Stimulated activated CD8-positive, alpha-beta memory T cell treated with anti-CD3 and anti-CD28 coated beads, Interleukin-12 subunit alpha, Interleukin-12 subunit beta, amount 100 ng/mL, for 24 hours (primary cell): ENCODE measurements around the gene ARPC4.

ENCODE experiments used
- DNase-seq: peaks from one replicate; pipeline ENCODE4 v3.0.0-alpha.2; 2020; ENCODE audit errors: extremely low read depth

The ARPC4 gene

GRCh38 chr3:9855594-9855993, 62.7 kb downstream of the ARPC4 start:
- DNase-seq = no peak
